Central memory CD8-positive, alpha-beta T cell (primary cell): ENCODE measurements around the gene HBQ1.
"Not testable (repeated sequence)": the region's sequence is repeated elsewhere in the genome, so short reads cannot be mapped to it uniquely, and the experiment has no call there.

Experiments used
- ATAC-seq: fragments of 150-1000 bp; cut with Tn5 transposase; replicated peaks from 2 replicates; pipeline ENCODE4 v1.10.0; 2022; ENCODE audit warnings: mild to moderate bottlenecking, moderate FRiP score, moderate number of reproducible peaks; ENCODE audit not compliant: poor library complexity, severe bottlenecking; ENCODE audit errors: extremely low read depth
- DNase-seq, 2 donors: peaks; one replicate each; pipeline ENCODE4 v3.0.0; 2021; ENCODE audit warnings: low spot score in 2 of 2
- H3K27ac Mint-ChIP-seq: one replicate; pipeline ENCODE4 v1.8.0; 2022; ENCODE audit warnings: low read depth, mild to moderate bottlenecking, moderate library complexity, mixed read lengths
- H3K27me3 Mint-ChIP-seq: one replicate; pipeline ENCODE4 v1.8.0; 2022; ENCODE audit warnings: mixed read lengths
- H3K36me3 Mint-ChIP-seq: one replicate; pipeline ENCODE4 v1.8.0; 2022; ENCODE audit warnings: mild to moderate bottlenecking, moderate library complexity, mixed read lengths; ENCODE audit not compliant: insufficient read depth
- H3K4me1 Mint-ChIP-seq: one replicate; pipeline ENCODE4 v1.8.0; 2022; ENCODE audit warnings: mixed read lengths
- H3K4me3 Mint-ChIP-seq: one replicate; pipeline ENCODE4 v1.8.0; 2022; ENCODE audit warnings: mild to moderate bottlenecking, moderate library complexity, mixed read lengths
- H3K9me3 Mint-ChIP-seq: one replicate; pipeline ENCODE4 v1.8.0; 2022; ENCODE audit warnings: mixed read lengths

HBQ1 gene

DNA sequence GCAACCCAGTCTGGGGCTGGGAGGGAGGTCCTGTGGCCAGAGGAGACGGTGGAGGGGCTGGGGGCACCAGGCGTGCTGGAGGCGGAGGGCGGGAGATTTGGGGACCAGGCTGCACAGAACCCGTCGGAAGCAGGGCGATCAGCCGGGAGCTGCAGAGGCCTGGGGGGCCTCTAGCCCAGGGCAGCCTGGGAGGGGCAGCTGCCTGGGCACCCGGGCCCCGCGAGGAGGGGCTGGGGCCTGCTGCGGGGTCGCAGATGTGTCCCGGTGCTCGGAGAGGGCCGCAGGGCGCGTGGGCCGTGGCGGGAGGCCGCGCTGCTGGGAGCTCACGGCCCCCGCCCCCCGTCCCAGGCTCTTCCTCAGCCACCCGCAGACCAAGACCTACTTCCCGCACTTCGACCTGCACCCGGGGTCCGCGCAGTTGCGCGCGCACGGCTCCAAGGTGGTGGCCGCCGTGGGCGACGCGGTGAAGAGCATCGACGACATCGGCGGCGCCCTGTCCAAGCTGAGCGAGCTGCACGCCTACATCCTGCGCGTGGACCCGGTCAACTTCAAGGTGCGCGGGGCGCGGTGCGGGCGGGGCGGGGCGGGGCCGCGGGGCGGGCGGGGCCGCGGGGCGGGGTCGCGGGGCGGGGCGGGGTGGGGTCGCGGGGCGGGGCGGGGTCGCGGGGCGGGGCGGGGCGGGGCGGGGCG, 16.0 kb upstream of the HBQ1 start:
- H3K27me3 Mint-ChIP-seq, result peaks cover 55% of the 10 kb centered on the region
- not testable (repeated sequence) for H3K4me1 Mint-ChIP-seq, DNase-seq, H3K27ac Mint-ChIP-seq, H3K9me3 Mint-ChIP-seq, H3K4me3 Mint-ChIP-seq, ATAC-seq, H3K36me3 Mint-ChIP-seq

DNA sequence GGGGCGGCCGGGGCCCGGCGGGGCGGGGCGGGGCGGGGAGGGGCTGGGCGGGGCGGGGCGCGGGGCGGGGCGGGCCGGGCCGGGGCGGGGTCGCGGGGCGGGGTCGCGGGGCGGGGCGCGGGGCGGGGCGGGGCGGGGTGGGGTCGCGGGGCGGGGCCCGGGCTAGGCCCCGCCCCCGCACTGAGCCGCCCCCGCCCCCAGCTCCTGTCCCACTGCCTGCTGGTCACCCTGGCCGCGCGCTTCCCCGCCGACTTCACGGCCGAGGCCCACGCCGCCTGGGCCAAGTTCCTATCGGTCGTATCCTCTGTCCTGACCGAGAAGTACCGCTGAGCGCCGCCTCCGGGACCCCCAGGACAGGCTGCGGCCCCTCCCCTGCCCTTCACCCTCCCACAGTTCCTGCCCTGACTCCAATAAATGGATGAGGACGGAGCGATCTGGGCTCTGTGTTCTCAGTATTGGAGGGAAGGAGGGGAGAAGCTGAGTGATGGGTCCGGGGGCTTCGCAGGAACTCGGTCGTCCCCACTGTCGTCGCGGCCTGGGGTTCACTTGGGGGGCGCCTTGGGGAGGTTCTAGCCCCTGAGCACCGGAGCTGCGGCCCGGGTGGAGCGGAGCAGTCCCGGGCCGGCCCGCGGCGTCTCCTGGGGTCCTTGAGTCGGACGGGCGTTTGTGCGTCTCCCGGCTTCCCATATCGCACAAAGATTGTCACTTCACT, 15.3 kb upstream of the HBQ1 start:
- peaks cover 55% of the 10 kb centered on the region for H3K27me3 Mint-ChIP-seq
- no peak for ATAC-seq
- H3K27ac Mint-ChIP-seq, result no peak overlapping the region
- H3K36me3 Mint-ChIP-seq, result peaks cover 5% of the 10 kb centered on the region
- H3K9me3 Mint-ChIP-seq, result no peaks in the 10 kb centered on the region
- no peak for DNase-seq
- peak overlapping the region; percentile 52 for H3K4me3 Mint-ChIP-seq
- H3K4me1 Mint-ChIP-seq, result no peaks in the 10 kb centered on the region

DNA sequence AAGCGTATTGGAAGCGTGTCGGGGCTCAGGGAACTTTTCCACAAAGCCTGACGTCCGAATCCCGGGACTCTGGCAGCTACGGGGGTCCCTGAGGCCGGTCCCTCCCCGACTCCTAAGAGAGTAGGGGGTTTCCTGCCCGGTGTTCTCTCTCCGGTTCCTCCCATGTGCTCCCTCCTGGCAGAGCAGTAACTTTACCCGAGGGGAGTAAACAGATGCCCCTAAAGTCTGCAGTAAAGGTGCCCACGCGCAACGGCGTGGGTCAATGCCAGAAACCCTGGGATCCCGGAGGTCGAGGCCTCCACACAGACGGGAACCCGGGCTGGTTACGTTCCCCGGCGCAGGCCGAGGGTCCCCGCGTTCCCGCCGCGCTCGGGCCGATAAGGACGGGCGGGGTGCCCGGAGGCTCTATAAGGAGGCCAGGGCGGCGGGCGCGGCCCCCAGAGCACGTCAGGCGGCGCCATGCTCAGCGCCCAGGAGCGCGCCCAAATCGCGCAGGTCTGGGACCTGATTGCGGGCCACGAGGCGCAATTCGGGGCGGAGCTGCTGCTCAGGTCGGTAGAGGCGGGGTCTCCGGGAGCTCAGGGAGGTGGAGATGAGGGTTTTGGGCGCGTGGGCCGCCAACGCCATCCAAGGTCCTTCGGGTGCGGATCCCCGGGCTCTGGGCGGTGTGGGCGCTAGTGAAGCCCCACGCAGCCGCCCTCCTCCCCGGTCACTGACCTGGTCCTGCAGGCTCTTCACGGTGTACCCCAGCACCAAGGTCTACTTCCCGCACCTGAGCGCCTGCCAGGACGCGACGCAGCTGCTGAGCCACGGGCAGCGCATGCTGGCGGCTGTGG, 14.5 kb upstream of the HBQ1 start, which contains the start of gene HBM:
Gene HBM, plus strand, starts transcription at position 440 of the 836 bp plus-strand sequence. Its CDS starts 20 bp downstream, at position 460.
- H3K36me3 Mint-ChIP-seq, result peaks cover 5% of the 10 kb centered on the region

GRCh38 chr16:166375-167121, 13.7 kb upstream of the HBQ1 start:
- Mint-ChIP-seq H3K4me1 (no peaks in the 10 kb centered on the region), H3K9me3 (no peaks in the 10 kb centered on the region), H3K4me3 (peak overlapping the region; percentile 57), H3K27me3 (peaks cover 63% of the 10 kb centered on the region), H3K27ac (no peak overlapping the region), H3K36me3 (peaks cover 5% of the 10 kb centered on the region)
- DNase-seq (no peak), ATAC-seq (no peak)

More for the DNA sequence above, 14.5 kb upstream of the HBQ1 start, which contains the start of gene HBM:
- no peak within 1 kb of the TSS for H3K27ac Mint-ChIP-seq
- DNase-seq (no peak), ATAC-seq (no peak)
- H3K4me3 Mint-ChIP-seq, result peak within 1 kb of the TSS; percentile 57
- peaks cover 62% of the 10 kb centered on the region for H3K27me3 Mint-ChIP-seq
- H3K9me3 Mint-ChIP-seq, result no peaks in the 10 kb centered on the region
- no peaks in the 10 kb centered on the region for H3K4me1 Mint-ChIP-seq

DNA sequence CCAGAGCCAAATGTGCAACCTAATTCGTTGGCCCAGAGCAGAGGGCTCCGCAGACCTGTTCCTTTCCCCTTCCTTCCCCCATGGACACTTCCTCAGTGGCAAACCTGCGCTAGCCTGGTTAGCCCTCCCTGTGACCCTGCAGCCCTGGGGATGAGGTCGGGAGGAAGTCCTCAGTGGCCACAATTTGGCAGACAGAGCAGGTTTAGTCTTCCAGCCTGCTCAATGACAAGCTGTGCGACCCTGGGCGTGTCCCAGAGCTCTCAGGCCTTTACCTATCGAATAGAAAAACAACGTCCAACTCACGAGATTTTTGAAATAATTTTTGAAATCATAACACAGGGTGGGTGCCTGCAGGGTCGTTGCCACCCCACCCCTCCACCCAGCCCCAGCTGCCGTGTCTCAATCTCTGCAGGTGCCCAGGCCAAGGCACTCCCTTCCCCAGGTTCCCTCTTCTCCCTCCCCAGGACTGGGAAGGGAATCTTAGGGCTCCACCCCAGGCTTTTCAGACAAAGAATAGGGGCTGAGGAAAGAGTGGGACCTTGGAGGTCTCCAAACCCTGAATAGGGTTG, 13.1 kb upstream of the HBQ1 start:
- H3K36me3 Mint-ChIP-seq, result peaks cover 5% of the 10 kb centered on the region
- H3K9me3 Mint-ChIP-seq, result no peaks in the 10 kb centered on the region
- ATAC-seq (no peak), DNase-seq (no peak)
- H3K4me1 Mint-ChIP-seq, result no peaks in the 10 kb centered on the region
- peaks cover 63% of the 10 kb centered on the region for H3K27me3 Mint-ChIP-seq
- peak overlapping the region; percentile 57 for H3K4me3 Mint-ChIP-seq
- no peak overlapping the region for H3K27ac Mint-ChIP-seq

DNA sequence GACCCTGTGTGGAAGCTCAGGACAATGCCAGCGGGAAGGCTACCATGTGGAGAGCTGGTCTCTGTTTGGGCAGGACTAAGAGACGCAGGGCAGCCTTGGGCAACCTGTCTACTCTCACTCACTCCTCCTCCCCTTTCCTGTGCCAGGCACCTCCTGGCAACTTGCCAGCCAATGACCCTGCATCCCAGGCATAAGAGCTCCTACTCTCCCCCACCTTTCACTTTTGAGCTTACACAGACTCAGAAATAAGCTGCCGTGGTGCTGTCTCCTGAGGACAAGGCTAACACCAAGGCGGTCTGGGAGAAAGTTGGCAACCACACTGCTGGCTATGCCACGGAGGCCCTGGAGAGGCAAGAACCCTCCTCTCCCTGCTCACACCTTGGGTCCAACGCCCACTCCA, 11.8 kb upstream of the HBQ1 start:
- peaks cover 62% of the 10 kb centered on the region for H3K27me3 Mint-ChIP-seq

DNA sequence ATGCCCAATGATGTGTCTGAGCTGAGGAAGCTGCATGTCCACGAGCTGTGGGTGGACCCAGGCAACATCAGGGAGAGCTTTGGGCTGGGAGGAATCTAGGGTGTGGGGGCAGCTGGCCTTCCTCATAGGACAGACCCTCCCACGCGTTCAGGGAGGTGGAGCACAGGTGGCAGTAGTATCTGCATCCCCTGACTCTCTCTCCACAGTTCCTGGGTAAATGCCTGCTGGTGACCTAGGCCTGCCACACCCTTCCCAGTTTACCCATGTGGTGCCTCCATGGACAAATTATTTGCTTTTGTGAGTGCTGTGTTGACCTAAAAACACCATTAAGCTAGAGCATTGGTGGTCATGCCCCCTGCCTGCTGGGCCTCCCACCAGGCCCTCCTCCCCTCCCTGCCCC, 11.2 kb upstream of the HBQ1 start:
- peaks cover 67% of the 10 kb centered on the region for H3K27me3 Mint-ChIP-seq
- peaks cover 4% of the 10 kb centered on the region for H3K36me3 Mint-ChIP-seq
- no peaks in the 10 kb centered on the region for H3K9me3 Mint-ChIP-seq
- no peak overlapping the region for H3K4me3 Mint-ChIP-seq
- no peaks in the 10 kb centered on the region for H3K4me1 Mint-ChIP-seq
- no peak for DNase-seq
- no peak for ATAC-seq
- no peak overlapping the region for H3K27ac Mint-ChIP-seq

More for the DNA sequence above, 11.8 kb upstream of the HBQ1 start:
- DNase-seq (no peak), ATAC-seq (no peak)
- H3K27ac Mint-ChIP-seq, result no peak overlapping the region
- no peaks in the 10 kb centered on the region for H3K9me3 Mint-ChIP-seq
- peaks cover 4% of the 10 kb centered on the region for H3K36me3 Mint-ChIP-seq
- no peak overlapping the region for H3K4me3 Mint-ChIP-seq
- H3K4me1 Mint-ChIP-seq, result no peaks in the 10 kb centered on the region

- H3K9me3 Mint-ChIP-seq, H3K27ac Mint-ChIP-seq, H3K4me1 Mint-ChIP-seq, DNase-seq, H3K36me3 Mint-ChIP-seq, ATAC-seq, H3K4me3 Mint-ChIP-seq: not testable (repeated sequence)
- peaks cover 78% of the 10 kb centered on the region for H3K27me3 Mint-ChIP-seq
These were observed 10.2 kb upstream of the HBQ1 start for GRCh38 chr16:170088-170507.

- Mint-ChIP-seq H3K9me3 (no peaks in the 10 kb centered on the region), H3K27ac (no peak overlapping the region), H3K27me3 (peaks cover 85% of the 10 kb centered on the region), H3K4me3 (no peak overlapping the region), H3K36me3 (peaks cover 4% of the 10 kb centered on the region), H3K4me1 (no peaks in the 10 kb centered on the region)
- ATAC-seq (no peak), DNase-seq (no peak)
These were observed 9.5 kb upstream of the HBQ1 start for GRCh38 chr16:170788-171187.

- peaks cover 79% of the 10 kb centered on the region for H3K27me3 Mint-ChIP-seq
- not testable (repeated sequence) for H3K27ac Mint-ChIP-seq, H3K9me3 Mint-ChIP-seq, H3K4me1 Mint-ChIP-seq, DNase-seq, H3K36me3 Mint-ChIP-seq
- ATAC-seq, result peak; percentile 26
- peak within 1 kb of the TSS; percentile 32 for H3K4me3 Mint-ChIP-seq
These were observed 7.8 kb upstream of the HBQ1 start, which contains the start of gene HBA2 for GRCh38 chr16:172374-172941. Gene HBA2, plus strand, starts transcription at chr16:172876. Its CDS starts 37 bp downstream, at chr16:172913.

DNA sequence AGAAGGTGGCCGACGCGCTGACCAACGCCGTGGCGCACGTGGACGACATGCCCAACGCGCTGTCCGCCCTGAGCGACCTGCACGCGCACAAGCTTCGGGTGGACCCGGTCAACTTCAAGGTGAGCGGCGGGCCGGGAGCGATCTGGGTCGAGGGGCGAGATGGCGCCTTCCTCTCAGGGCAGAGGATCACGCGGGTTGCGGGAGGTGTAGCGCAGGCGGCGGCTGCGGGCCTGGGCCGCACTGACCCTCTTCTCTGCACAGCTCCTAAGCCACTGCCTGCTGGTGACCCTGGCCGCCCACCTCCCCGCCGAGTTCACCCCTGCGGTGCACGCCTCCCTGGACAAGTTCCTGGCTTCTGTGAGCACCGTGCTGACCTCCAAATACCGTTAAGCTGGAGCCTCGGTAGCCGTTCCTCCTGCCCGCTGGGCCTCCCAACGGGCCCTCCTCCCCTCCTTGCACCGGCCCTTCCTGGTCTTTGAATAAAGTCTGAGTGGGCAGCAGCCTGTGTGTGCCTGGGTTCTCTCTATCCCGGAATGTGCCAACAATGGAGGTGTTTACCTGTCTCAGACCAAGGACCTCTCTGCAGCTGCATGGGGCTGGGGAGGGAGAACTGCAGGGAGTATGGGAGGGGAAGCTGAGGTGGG, 6.9 kb upstream of the HBQ1 start:
- Mint-ChIP-seq H3K27me3 (peaks cover 79% of the 10 kb centered on the region), H3K4me3 (peak overlapping the region; percentile 32)
- H3K27ac Mint-ChIP-seq, ATAC-seq, H3K9me3 Mint-ChIP-seq, H3K36me3 Mint-ChIP-seq, H3K4me1 Mint-ChIP-seq, DNase-seq: not testable (repeated sequence)
